HG03066 (cell line): ENCODE data around the gene RGS8.
A peak's percentile ranks its signal among the peaks of the same experiment; 100 is the strongest.

Source experiments
- ATAC-seq: cut with Tn5 transposase; IDR thresholded peaks from one replicate; pipeline ENCODE4 v1.9.1; 2021; ENCODE audit warnings: low read depth; ENCODE audit not compliant: unreplicated experiment

The RGS8 gene

GRCh38 chr1:182674346-182675246, 9.8 kb downstream of the RGS8 start:
- ATAC-seq: no peak

- no peak for ATAC-seq
These were observed 11.9 kb downstream of the RGS8 start for GRCh38 chr1:182672487-182672836.

- ATAC-seq: no peak
These were observed 12.5 kb downstream of the RGS8 start for GRCh38 chr1:182671750-182672486.

GRCh38 chr1:182670032-182670749, 14.2 kb downstream of the RGS8 start:
- ATAC-seq: no peak

GRCh38 chr1:182669266-182669665, 15.1 kb downstream of the RGS8 start:
- no peak for ATAC-seq

- no peak for ATAC-seq
These were observed 15.8 kb downstream of the RGS8 start for GRCh38 chr1:182668521-182669054.

GRCh38 chr1:182667848-182668505, 16.4 kb downstream of the RGS8 start:
- ATAC-seq: no peak

- no peak for ATAC-seq
These were observed 17.7 kb downstream of the RGS8 start for GRCh38 chr1:182666706-182667105.

GRCh38 chr1:182664296-182664695, 20.1 kb downstream of the RGS8 start:
- no peak for ATAC-seq

- ATAC-seq: no peak
These were observed 21.4 kb downstream of the RGS8 start for GRCh38 chr1:182662956-182663355.

GRCh38 chr1:182662121-182662890, 22.1 kb downstream of the RGS8 start:
- no peak for ATAC-seq

GRCh38 chr1:182658055-182658454, 26.3 kb downstream of the RGS8 start:
- ATAC-seq: no peak

GRCh38 chr1:182656842-182657397, 27.5 kb downstream of the RGS8 start:
- ATAC-seq: no peak

GRCh38 chr1:182653986-182654385, 30.4 kb downstream of the RGS8 start:
- ATAC-seq: no peak

GRCh38 chr1:182652933-182653332, 31.5 kb downstream of the RGS8 start:
- ATAC-seq: no peak

GRCh38 chr1:182651339-182651724, 33.1 kb downstream of the RGS8 start:
- no peak for ATAC-seq

GRCh38 chr1:182650678-182651338, 33.6 kb downstream of the RGS8 start:
- ATAC-seq: no peak

GRCh38 chr1:182649041-182649440, 35.3 kb downstream of the RGS8 start:
- peak; percentile 50 for ATAC-seq

GRCh38 chr1:182646739-182647138, 37.6 kb downstream of the RGS8 start:
- no peak for ATAC-seq
